HepG2 (cell line): ENCODE measurements around the gene SRP9. TPM values are rescaled to one million over a fixed set of nuclear protein-coding genes. Genes with fewer than 3 reads are reported as not detected.

ENCODE experiments used
- FOSL2 ChIP-seq: sonication (generic); formaldehyde crosslinking; IDR thresholded peaks from 2 replicates; pipeline ENCODE4 v1.4.0; 2020; ENCODE audit warnings: missing genetic modification reagents
- FOXA3 ChIP-seq: IDR thresholded peaks from 2 replicates; pipeline ENCODE4 v1.6.1; 2016; ENCODE audit warnings: missing genetic modification reagents, missing compliant biosample characterization
- HMG20B ChIP-seq: conservative IDR thresholded peaks from 2 replicates; pipeline ENCODE4 v1.6.1; 2016; ENCODE audit warnings: missing genetic modification reagents, missing compliant biosample characterization
- NCOA2 ChIP-seq: sonication (generic); formaldehyde crosslinking; IDR thresholded peaks from 2 replicates; pipeline ENCODE4 v1.8.0; 2022; ENCODE audit warnings: inconsistent platforms
- PATZ1 ChIP-seq: sonication (generic); formaldehyde crosslinking; IDR thresholded peaks from 2 replicates; pipeline ENCODE4 v1.4.0; 2020; ENCODE audit warnings: missing genetic modification reagents
- POGK ChIP-seq: sonication (generic); formaldehyde crosslinking; conservative IDR thresholded peaks from 2 replicates; pipeline ENCODE4 v1.8.0; 2022; ENCODE audit warnings: mild to moderate bottlenecking, moderate library complexity, missing genetic modification reagents
- SNAPC2 ChIP-seq: sonication (generic); formaldehyde crosslinking; IDR thresholded peaks from 2 replicates; pipeline ENCODE4 v1.8.1; 2022; ENCODE audit warnings: mild to moderate bottlenecking, missing genetic modification reagents
- SP5 ChIP-seq: IDR thresholded peaks from 2 replicates; pipeline ENCODE4 v1.6.1; 2016; ENCODE audit warnings: low read depth, borderline replicate concordance
- SRSF4 ChIP-seq: fragments of 200-400 bp; formaldehyde crosslinking; IDR thresholded peaks from one replicate; pipeline ENCODE4 v1.6.1; 2018; ENCODE audit warnings: mild to moderate bottlenecking, low read depth, low read length, moderate library complexity; ENCODE audit not compliant: poor library complexity, severe bottlenecking
- TCF7 ChIP-seq: sonication (generic); IDR thresholded peaks from 2 replicates; pipeline ENCODE4 v1.6.1; 2016; ENCODE audit warnings: antibody characterized with exemption, low read depth
- TGIF2 ChIP-seq: IDR thresholded peaks from 2 replicates; pipeline ENCODE4 v1.6.1; 2016; ENCODE audit warnings: control low read depth, missing compliant biosample characterization
- ZBTB8A ChIP-seq: sonication (generic); formaldehyde crosslinking; IDR thresholded peaks from 2 replicates; pipeline ENCODE4 v1.4.0; 2020; ENCODE audit warnings: mild to moderate bottlenecking, low read depth, missing genetic modification reagents, borderline replicate concordance
- ZC3H13 ChIP-seq: sonication (generic); formaldehyde crosslinking; IDR thresholded peaks from 2 replicates; pipeline ENCODE4 v1.8.1; 2023; ENCODE audit warnings: mild to moderate bottlenecking, missing genetic modification reagents, moderate library complexity
- ZNF740 ChIP-seq: sonication (generic); formaldehyde crosslinking; IDR thresholded peaks from 2 replicates; pipeline ENCODE4 v1.4.0; 2020; ENCODE audit warnings: missing genetic modification reagents
- ZNF788 ChIP-seq: sonication (generic); formaldehyde crosslinking; IDR thresholded peaks from 2 replicates; pipeline ENCODE4 v1.5.0; 2020; ENCODE audit warnings: mild to moderate bottlenecking, missing genetic modification reagents, borderline replicate concordance
- polyA plus RNA-seq, 8 experiments: library from polyadenylated mRNA; depleted of rRNA in 3 of 8; stranded (reverse) in 7 of 8; unstranded in 1 of 8; fragments of >200 nt; fragmentation: Illumina TruSeq in 4 of 8; extraction: Trizol in 4 of 8; gene quantifications; 2 replicates each; pipeline versions ENCODE4 v1.2.1 to v1.2.3, GENCODE V29; 2011 to 2016; ENCODE audit warnings: low read depth in 4 of 8, missing spikeins in 1 of 8, mixed read lengths in 1 of 8; ENCODE audit not compliant: insufficient read depth in 1 of 8
- total RNA-seq, 5 experiments: library from RNA; depleted of rRNA; stranded (reverse); fragments of >200 nt; fragmentation: Illumina TruSeq; extraction: Trizol; gene quantifications; 2 replicates each; pipeline ENCODE4 v1.2.3, GENCODE V29; 2016; ENCODE audit warnings: low read depth in 1 of 5
- TF ChIP-seq, protein P1 (sequence below): IDR thresholded peaks from 2 replicates; pipeline ENCODE4 v1.6.1; 2016
- TF ChIP-seq, protein P2 (sequence below): IDR thresholded peaks from 2 replicates; pipeline ENCODE4 v1.6.1; 2016; ENCODE audit warnings: low read depth, missing genetic modification reagents, missing compliant biosample characterization

The SRP9 gene
- total and polyA plus RNA-seq, 2 of the 13 experiments (the other 11 are each of a cell fraction or from before 2014, with no cell fraction given): 251 to 307 TPM

DNA sequence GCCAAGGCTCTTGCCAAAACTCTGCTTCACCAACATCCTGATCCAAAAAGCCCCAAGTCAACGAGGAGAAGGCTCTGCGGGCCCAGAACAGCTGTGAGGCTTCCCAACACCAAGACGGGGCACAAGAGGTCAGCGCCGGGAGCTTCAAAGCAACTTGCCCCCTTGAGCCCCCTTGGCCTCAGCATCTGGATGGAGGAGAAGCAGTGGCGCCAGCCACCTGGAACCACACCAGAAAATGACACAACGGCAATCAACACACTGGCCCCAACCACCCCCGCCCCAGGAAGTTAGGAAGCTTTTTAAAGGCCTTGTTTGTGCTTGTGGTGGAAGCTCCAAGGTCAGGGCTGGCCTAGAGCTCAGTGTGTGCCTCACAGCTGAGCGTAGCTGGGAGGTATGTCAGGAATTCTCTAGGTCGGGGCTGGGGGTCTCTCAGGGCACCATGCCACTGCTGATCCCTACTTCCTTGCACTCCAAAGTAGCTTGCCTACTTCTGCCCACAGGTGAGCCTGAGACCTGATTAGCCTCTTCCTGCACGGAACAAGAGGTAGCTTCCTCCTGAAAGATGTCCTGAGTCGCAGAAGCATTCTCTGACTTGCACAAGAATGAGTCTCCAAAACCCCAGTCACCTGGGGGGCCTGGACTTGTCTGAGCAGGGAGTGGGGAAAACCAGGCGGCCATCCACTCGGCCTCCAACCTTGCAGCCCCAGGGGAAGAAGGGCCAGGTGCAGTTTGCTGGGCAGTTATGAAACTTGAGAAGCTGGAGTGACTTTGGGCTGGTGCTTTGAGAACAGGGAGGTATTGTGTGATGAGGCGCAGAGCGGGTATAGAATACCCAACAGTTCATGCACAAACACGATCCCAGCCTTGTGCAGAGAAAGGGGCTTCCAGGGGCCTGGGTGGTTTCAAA is 9.7 kb upstream of the SRP9 start (continued):
- TF ChIP-seq FOXA3 (CRISPR knock-in tag) (peak; percentile 50), SRSF4 (no peak), SNAPC2 (CRISPR knock-in tag) (peak; percentile 65; the same call in 1 of the 2 replicates), TCF7 (peak; percentile 89), ZNF740 (no peak), ZBTB8A (CRISPR knock-in tag) (no peak), POGK (CRISPR knock-in tag) (no peak), ZNF788 (peak; percentile 63; the same call in 1 of the 2 replicates), PATZ1 (CRISPR knock-in tag) (peak; percentile 97), ZC3H13 (CRISPR knock-in tag) (no peak), TGIF2 (CRISPR knock-in tag) (no peak), HMG20B (CRISPR knock-in tag) (no peak; the same call in 1 of the 2 replicates), FOSL2 (CRISPR knock-in tag) (peak; percentile 66), NCOA2 (CRISPR knock-in tag) (peak; percentile 91), SP5 (CRISPR knock-in tag) (peak; percentile 32; the same call in 1 of the 2 replicates)
- TF ChIP-seq, protein P1, sequence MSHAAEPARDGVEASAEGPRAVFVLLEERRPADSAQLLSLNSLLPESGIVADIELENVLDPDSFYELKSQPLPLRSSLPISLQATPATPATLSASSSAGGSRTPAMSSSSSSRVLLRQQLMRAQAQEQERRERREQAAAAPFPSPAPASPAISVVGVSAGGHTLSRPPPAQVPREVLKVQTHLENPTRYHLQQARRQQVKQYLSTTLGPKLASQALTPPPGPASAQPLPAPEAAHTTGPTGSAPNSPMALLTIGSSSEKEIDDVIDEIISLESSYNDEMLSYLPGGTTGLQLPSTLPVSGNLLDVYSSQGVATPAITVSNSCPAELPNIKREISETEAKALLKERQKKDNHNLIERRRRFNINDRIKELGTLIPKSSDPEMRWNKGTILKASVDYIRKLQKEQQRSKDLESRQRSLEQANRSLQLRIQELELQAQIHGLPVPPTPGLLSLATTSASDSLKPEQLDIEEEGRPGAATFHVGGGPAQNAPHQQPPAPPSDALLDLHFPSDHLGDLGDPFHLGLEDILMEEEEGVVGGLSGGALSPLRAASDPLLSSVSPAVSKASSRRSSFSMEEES (CRISPR knock-in tag): no peak; the same call in 1 of the 2 replicates
- TF ChIP-seq, protein P2, sequence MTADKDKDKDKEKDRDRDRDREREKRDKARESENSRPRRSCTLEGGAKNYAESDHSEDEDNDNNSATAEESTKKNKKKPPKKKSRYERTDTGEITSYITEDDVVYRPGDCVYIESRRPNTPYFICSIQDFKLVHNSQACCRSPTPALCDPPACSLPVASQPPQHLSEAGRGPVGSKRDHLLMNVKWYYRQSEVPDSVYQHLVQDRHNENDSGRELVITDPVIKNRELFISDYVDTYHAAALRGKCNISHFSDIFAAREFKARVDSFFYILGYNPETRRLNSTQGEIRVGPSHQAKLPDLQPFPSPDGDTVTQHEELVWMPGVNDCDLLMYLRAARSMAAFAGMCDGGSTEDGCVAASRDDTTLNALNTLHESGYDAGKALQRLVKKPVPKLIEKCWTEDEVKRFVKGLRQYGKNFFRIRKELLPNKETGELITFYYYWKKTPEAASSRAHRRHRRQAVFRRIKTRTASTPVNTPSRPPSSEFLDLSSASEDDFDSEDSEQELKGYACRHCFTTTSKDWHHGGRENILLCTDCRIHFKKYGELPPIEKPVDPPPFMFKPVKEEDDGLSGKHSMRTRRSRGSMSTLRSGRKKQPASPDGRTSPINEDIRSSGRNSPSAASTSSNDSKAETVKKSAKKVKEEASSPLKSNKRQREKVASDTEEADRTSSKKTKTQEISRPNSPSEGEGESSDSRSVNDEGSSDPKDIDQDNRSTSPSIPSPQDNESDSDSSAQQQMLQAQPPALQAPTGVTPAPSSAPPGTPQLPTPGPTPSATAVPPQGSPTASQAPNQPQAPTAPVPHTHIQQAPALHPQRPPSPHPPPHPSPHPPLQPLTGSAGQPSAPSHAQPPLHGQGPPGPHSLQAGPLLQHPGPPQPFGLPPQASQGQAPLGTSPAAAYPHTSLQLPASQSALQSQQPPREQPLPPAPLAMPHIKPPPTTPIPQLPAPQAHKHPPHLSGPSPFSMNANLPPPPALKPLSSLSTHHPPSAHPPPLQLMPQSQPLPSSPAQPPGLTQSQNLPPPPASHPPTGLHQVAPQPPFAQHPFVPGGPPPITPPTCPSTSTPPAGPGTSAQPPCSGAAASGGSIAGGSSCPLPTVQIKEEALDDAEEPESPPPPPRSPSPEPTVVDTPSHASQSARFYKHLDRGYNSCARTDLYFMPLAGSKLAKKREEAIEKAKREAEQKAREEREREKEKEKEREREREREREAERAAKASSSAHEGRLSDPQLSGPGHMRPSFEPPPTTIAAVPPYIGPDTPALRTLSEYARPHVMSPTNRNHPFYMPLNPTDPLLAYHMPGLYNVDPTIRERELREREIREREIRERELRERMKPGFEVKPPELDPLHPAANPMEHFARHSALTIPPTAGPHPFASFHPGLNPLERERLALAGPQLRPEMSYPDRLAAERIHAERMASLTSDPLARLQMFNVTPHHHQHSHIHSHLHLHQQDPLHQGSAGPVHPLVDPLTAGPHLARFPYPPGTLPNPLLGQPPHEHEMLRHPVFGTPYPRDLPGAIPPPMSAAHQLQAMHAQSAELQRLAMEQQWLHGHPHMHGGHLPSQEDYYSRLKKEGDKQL (CRISPR knock-in tag): 0 out of 2 replicates have a peak, but pooled peaks have one; percentile 26
